ENCODE results near the gene PTPN1. TPM values are rescaled to one million over a fixed set of nuclear protein-coding genes. Genes with fewer than 3 reads are reported as not detected.

The PTPN1 gene
- total RNA-seq, 1 experiment from 2014 or later, result 30.8 TPM

DNA sequence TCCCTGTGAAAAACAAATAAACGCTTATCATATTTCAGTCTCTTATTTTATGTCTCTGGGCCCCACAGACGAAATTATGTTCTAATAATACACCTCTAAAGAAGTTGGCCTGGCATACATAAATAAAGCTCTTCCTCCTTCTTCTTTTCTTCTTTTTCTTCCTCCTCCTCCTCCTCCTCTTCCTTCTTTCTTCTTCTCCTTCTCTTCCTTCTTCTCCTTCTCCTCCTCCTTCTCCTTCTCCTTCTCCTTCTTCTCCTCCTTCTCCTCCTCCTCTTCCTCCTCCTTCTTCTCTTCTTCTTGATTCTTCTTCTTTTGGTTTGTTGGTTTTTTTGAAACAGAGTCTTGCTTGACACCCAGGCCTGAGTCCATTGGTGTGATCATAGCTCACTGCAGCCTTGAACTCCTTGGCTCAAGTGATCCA is 41.8 kb upstream of the PTPN1 start:
- no peak overlapping the region for H3K4me2 ChIP-seq (ENCODE audit: insufficient read depth, insufficient read length, low read length)
- no peak overlapping the region for H3K18ac ChIP-seq (ENCODE audit: insufficient read length, low read depth, low read length)
- no peak for DNase-seq
- H3K23ac ChIP-seq (ENCODE audit: insufficient read length, low read depth, low read length), result no peak overlapping the region
- H2BK20ac ChIP-seq (ENCODE audit: low read depth, low read length, poor library complexity, severe bottlenecking), result no peak overlapping the region
- H2BK120ac ChIP-seq (ENCODE audit: low read depth, low read length, poor library complexity, severe bottlenecking), result no peak overlapping the region
- no peaks in the 10 kb centered on the region for H3K36me3 Mint-ChIP-seq (ENCODE audit: insufficient read depth in 1 of 3, low read depth in 3 of 3)
- WGBS (ENCODE audit: extremely low coverage, insufficient read length, low lambda C conversion rate), result no CpG with 5 or more reads among the region's 2 CpGs
- no peak overlapping the region for H4K5ac ChIP-seq (ENCODE audit: insufficient read length, low read depth, low read length)
- H3K27ac Mint-ChIP-seq, result no peak overlapping the region
- no peaks in the 10 kb centered on the region for H3K23me2 ChIP-seq (ENCODE audit: insufficient read length, low read depth, low read length, poor library complexity, severe bottlenecking)
- H3K4me1 ChIP-seq (ENCODE audit: insufficient read depth, low read length), result no peaks in the 10 kb centered on the region
- H4K91ac ChIP-seq (ENCODE audit: insufficient read length, low read depth, low read length), result no peak overlapping the region
- peaks cover 4 to 6% of the 10 kb centered on the region in 2 experiments for H3K4me1 Mint-ChIP-seq
- peak overlapping the region; percentile 90 for H2AFZ ChIP-seq (ENCODE audit: low read length)
- H3K56ac ChIP-seq (ENCODE audit: insufficient read length, low read depth, low read length), result no peak overlapping the region
- H4K8ac ChIP-seq (replicated peaks; ENCODE audit: insufficient read length, low read depth, low read length), result no peak overlapping the region
- no peaks in the 10 kb centered on the region for H3K9me3 ChIP-seq (ENCODE audit: control insufficient read depth, low read depth, low read length)
- no peak overlapping the region for H3K9ac ChIP-seq (ENCODE audit: extremely low read depth, insufficient read length, low read length)
- H2BK15ac ChIP-seq (ENCODE audit: low read depth, low read length), result no peak overlapping the region
- H3K79me1 ChIP-seq (ENCODE audit: insufficient read depth, low read depth, low read length, poor library complexity, severe bottlenecking), result no peaks in the 10 kb centered on the region
- H3T11ph ChIP-seq (ENCODE audit: low read length), result no peak overlapping the region
- no peak for TF ChIP-seq CTCF (conservative IDR thresholded peaks at IDR 0.05)
- H3K4ac ChIP-seq (ENCODE audit: low read depth, low read length), result no peak overlapping the region
- no peak overlapping the region for H2AK5ac ChIP-seq (ENCODE audit: insufficient read length, low read length)
- H3K27me3 Mint-ChIP-seq (ENCODE audit: low read depth), result no peaks in the 10 kb centered on the region; the same call in 1 of the 2 replicates
- H3K27ac ChIP-seq (ENCODE audit: insufficient read length, low read depth, low read length), result no peak overlapping the region
- H3K9me3 Mint-ChIP-seq, result no peaks in the 10 kb centered on the region
- H2BK12ac ChIP-seq (ENCODE audit: insufficient read length, low read depth, low read length), result no peak overlapping the region
- no peak overlapping the region for H3K4me3 Mint-ChIP-seq
- no peaks in the 10 kb centered on the region for H3K27me3 ChIP-seq (ENCODE audit: insufficient read depth, low read length)
- no peaks in the 10 kb centered on the region for H3K79me2 ChIP-seq (ENCODE audit: insufficient read depth, low read length)
- no peak overlapping the region for H3K14ac ChIP-seq (ENCODE audit: insufficient read depth, low read length)
- no peak overlapping the region for H2BK5ac ChIP-seq (ENCODE audit: insufficient read length, low read length)
- H4K20me1 ChIP-seq (ENCODE audit: control insufficient read depth, insufficient read depth, insufficient read length), result no peaks in the 10 kb centered on the region
